ENCODE results near the gene TTYH3. TPM values are rescaled to one million over a fixed set of nuclear protein-coding genes. Genes with fewer than 3 reads are reported as not detected.

TTYH3 gene
- total and polyA plus RNA-seq, 2 of the 13 experiments (the other 11 are each of a cell fraction or from before 2014, with no cell fraction given), result 26.3 to 50.0 TPM

DNA sequence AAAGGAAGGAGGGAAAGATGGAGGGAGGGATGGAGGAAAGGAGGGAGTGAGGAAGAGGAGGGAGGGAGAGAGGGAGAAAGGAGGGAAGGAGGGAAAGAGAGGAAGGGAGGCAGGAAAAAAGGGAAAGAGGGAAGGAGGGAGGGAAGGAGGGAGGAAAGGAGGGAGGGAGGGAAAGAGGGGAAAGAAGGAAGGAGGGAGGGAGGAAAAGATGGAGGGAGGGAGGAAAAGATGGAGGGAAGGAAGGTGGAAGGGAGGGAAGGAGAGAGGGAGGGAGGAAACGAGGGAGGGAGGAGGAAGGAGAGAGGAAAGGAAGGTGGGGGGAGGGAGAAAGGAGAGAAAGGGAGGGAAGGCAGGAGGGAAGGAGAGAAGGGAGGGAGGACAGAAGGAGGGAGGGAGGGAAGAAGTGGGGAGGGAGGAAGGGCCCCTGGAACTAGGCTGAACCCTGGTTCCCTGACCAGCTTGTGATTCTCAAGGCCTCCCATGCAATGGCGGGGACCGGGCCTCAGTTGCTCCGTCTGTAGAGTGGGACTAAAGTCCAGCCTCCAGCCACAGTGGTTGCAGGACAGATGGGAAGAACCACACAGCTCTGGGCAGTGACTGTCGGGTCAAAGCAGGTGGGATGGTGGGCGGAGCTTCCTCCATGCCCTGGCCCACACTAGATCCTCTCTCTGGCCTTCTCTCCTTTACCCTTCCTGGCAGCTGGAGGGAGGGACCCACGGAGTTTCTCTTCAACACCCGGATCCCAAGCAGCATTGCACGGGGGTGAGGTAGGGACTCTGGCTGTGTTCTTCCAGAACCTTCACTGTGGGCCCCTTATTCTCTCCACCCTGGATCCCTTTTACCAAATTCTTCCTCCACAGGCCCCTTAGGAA lies 4.3 kb upstream of the TTYH3 start (continued):
- TF ChIP-seq ZSCAN30 (CRISPR knock-in tag; IDR thresholded peaks at IDR 0.05) (no peak), JUND (CRISPR knock-in tag; IDR thresholded peaks at IDR 0.05) (no peak), ZNF589 (CRISPR knock-in tag; conservative IDR thresholded peaks at IDR 0.05) (no peak), PAWR (CRISPR knock-in tag; IDR thresholded peaks at IDR 0.05; ENCODE audit: borderline replicate concordance) (no peak), ATRX (CRISPR knock-in tag; IDR thresholded peaks at IDR 0.05; ENCODE audit: borderline replicate concordance) (no peak), SALL1 (CRISPR knock-in tag; IDR thresholded peaks at IDR 0.05) (0 out of 2 replicates have a peak, but pooled peaks have one; percentile 4), GTF3A (CRISPR knock-in tag; conservative IDR thresholded peaks at IDR 0.05) (no peak), MTA3 (CRISPR knock-in tag; IDR thresholded peaks at IDR 0.05) (no peak), ZC3H4 (CRISPR knock-in tag; IDR thresholded peaks at IDR 0.05; ENCODE audit: borderline replicate concordance) (no peak), ZNF761 (CRISPR knock-in tag; conservative IDR thresholded peaks at IDR 0.05) (no peak), EHMT2 (IDR thresholded peaks at IDR 0.05; ENCODE audit: borderline replicate concordance, low read depth, low read length) (no peak), DMAP1 (CRISPR knock-in tag; IDR thresholded peaks at IDR 0.05) (no peak), SP4 (CRISPR knock-in tag; IDR thresholded peaks at IDR 0.05) (no peak), HOXD1 (CRISPR knock-in tag; IDR thresholded peaks at IDR 0.05) (no peak), ZNF44 (CRISPR knock-in tag; IDR thresholded peaks at IDR 0.05) (no peak), NCOA2 (CRISPR knock-in tag; IDR thresholded peaks at IDR 0.05) (no peak), GFI1 (CRISPR knock-in tag; IDR thresholded peaks at IDR 0.05; ENCODE audit: borderline replicate concordance) (no peak), ZNF782 (CRISPR knock-in tag; IDR thresholded peaks at IDR 0.05; ENCODE audit: borderline replicate concordance) (no peak), ZNF230 (CRISPR knock-in tag; IDR thresholded peaks at IDR 0.05) (no peak), FOXC1 (CRISPR knock-in tag; IDR thresholded peaks at IDR 0.05; ENCODE audit: borderline replicate concordance) (no peak)
- TF ChIP-seq, protein P1, sequence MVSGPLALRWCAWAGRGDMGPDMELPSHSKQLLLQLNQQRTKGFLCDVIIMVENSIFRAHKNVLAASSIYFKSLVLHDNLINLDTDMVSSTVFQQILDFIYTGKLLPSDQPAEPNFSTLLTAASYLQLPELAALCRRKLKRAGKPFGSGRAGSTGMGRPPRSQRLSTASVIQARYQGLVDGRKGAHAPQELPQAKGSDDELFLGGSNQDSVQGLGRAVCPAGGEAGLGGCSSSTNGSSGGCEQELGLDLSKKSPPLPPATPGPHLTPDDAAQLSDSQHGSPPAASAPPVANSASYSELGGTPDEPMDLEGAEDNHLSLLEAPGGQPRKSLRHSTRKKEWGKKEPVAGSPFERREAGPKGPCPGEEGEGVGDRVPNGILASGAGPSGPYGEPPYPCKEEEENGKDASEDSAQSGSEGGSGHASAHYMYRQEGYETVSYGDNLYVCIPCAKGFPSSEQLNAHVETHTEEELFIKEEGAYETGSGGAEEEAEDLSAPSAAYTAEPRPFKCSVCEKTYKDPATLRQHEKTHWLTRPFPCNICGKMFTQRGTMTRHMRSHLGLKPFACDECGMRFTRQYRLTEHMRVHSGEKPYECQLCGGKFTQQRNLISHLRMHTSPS (CRISPR knock-in tag; IDR thresholded peaks at IDR 0.05; ENCODE audit: low read depth), result no peak
- TF ChIP-seq, protein P2, sequence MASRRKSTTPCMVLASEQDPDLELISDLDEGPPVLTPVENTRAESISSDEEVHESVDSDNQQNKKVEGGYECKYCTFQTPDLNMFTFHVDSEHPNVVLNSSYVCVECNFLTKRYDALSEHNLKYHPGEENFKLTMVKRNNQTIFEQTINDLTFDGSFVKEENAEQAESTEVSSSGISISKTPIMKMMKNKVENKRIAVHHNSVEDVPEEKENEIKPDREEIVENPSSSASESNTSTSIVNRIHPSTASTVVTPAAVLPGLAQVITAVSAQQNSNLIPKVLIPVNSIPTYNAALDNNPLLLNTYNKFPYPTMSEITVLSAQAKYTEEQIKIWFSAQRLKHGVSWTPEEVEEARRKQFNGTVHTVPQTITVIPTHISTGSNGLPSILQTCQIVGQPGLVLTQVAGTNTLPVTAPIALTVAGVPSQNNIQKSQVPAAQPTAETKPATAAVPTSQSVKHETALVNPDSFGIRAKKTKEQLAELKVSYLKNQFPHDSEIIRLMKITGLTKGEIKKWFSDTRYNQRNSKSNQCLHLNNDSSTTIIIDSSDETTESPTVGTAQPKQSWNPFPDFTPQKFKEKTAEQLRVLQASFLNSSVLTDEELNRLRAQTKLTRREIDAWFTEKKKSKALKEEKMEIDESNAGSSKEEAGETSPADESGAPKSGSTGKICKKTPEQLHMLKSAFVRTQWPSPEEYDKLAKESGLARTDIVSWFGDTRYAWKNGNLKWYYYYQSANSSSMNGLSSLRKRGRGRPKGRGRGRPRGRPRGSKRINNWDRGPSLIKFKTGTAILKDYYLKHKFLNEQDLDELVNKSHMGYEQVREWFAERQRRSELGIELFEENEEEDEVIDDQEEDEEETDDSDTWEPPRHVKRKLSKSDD (CRISPR knock-in tag; IDR thresholded peaks at IDR 0.05; ENCODE audit: low read depth), result no peak

Measured in HepG2 (cell line).